ENCODE results near the gene TSPAN2.

The TSPAN2 gene

GRCh38 chr1:115112496-115113375 is 23.4 kb upstream of the TSPAN2 start:
- H3K9me3 Mint-ChIP-seq: peaks cover 19% of the 10 kb centered on the region
- H3K27me3 Mint-ChIP-seq (ENCODE audit: low read depth, poor library complexity): peaks cover 12% of the 10 kb centered on the region
- H3K4me3 Mint-ChIP-seq: no peak overlapping the region
- TF ChIP-seq CTCF (IDR thresholded peaks at IDR 0.05): peak; percentile 98
- peak; percentile 75 for DNase-seq
- H3K4me1 Mint-ChIP-seq: peaks cover 26% of the 10 kb centered on the region
- no peaks in the 10 kb centered on the region for H3K36me3 Mint-ChIP-seq (ENCODE audit: low read depth)
- H3K27ac Mint-ChIP-seq: no peak overlapping the region

- Mint-ChIP-seq H3K4me3 (no peak overlapping the region), H3K36me3 (ENCODE audit: low read depth) (no peaks in the 10 kb centered on the region), H3K9me3 (peaks cover 22% of the 10 kb centered on the region), H3K27me3 (ENCODE audit: low read depth, poor library complexity) (no peaks in the 10 kb centered on the region), H3K27ac (no peak overlapping the region), H3K4me1 (peaks cover 7% of the 10 kb centered on the region)
- DNase-seq: no peak
- TF ChIP-seq CTCF (IDR thresholded peaks at IDR 0.05): no peak
Measured at GRCh38 chr1:115107516-115108260, 18.4 kb upstream of the TSPAN2 start.

DNA sequence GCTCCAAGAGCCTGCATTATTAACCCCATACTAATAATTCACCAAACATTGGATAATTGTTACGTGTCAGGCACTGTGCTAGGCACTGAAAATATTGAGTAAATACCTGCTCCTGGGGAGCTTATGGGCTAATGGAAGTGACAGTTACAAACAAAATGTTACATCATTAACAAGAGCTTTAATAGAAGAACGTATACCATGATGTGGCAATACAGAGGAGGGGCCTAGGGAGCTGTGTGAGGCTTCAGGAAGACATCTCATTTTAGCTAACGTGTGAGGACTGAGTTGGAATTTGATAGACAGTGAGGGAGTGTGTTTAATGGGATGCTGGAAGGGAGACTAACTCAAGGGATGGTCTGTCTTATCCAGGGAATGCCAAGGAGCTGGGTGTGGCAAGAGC is 16.5 kb upstream of the TSPAN2 start:
- Mint-ChIP-seq H3K27ac (no peak overlapping the region), H3K4me1 (peaks cover 9% of the 10 kb centered on the region), H3K36me3 (ENCODE audit: low read depth) (no peaks in the 10 kb centered on the region), H3K27me3 (ENCODE audit: low read depth, poor library complexity) (no peaks in the 10 kb centered on the region), H3K4me3 (no peak overlapping the region), H3K9me3 (peaks cover 21% of the 10 kb centered on the region)
- TF ChIP-seq CTCF (IDR thresholded peaks at IDR 0.05): no peak
- DNase-seq: no peak

- Mint-ChIP-seq H3K36me3 (ENCODE audit: low read depth) (no peaks in the 10 kb centered on the region), H3K4me1 (peaks cover 31% of the 10 kb centered on the region), H3K27me3 (ENCODE audit: low read depth, poor library complexity) (no peaks in the 10 kb centered on the region), H3K27ac (peak overlapping the region; percentile 96), H3K9me3 (peaks cover 8% of the 10 kb centered on the region), H3K4me3 (peak overlapping the region; percentile 63)
- no peak for TF ChIP-seq CTCF (IDR thresholded peaks at IDR 0.05)
- DNase-seq: no peak
Measured at GRCh38 chr1:115099693-115100050, 10.4 kb upstream of the TSPAN2 start.

- H3K4me3 Mint-ChIP-seq: peak overlapping the region; percentile 63
- TF ChIP-seq CTCF (IDR thresholded peaks at IDR 0.05): no peak
- H3K27ac Mint-ChIP-seq: peak overlapping the region; percentile 96
Measured at GRCh38 chr1:115098979-115099692, 9.8 kb upstream of the TSPAN2 start.

More at GRCh38 chr1:115098979-115099692, 9.8 kb upstream of the TSPAN2 start:
- H3K36me3 Mint-ChIP-seq (ENCODE audit: low read depth): no peaks in the 10 kb centered on the region
- H3K27me3 Mint-ChIP-seq (ENCODE audit: low read depth, poor library complexity): no peaks in the 10 kb centered on the region
- no peak for DNase-seq
- peaks cover 8% of the 10 kb centered on the region for H3K9me3 Mint-ChIP-seq
- H3K4me1 Mint-ChIP-seq: peaks cover 31% of the 10 kb centered on the region
